Body of pancreas (tissue), 4 donors: ENCODE results near the gene DDO.

Source experiments
- POLR2A ChIP-seq, 3 donors: fragments of 450-650 bp; IDR thresholded peaks; one replicate each; pipeline ENCODE4 v1.6.1; 2016; ENCODE audit warnings: antibody characterized with exemption in 3 of 3, mild to moderate bottlenecking in 2 of 3
- TF ChIP-seq, protein P1 (sequence below), 7 experiments: fragments of 450-650 bp in 4 of 7; fragments of 200-600 bp in 3 of 7; sonication (generic) in 3 of 7; IDR thresholded peaks; one replicate each; pipeline ENCODE4 v1.5.1; 2016 to 2019; ENCODE audit warnings: antibody characterized with exemption in 7 of 7

DNA sequence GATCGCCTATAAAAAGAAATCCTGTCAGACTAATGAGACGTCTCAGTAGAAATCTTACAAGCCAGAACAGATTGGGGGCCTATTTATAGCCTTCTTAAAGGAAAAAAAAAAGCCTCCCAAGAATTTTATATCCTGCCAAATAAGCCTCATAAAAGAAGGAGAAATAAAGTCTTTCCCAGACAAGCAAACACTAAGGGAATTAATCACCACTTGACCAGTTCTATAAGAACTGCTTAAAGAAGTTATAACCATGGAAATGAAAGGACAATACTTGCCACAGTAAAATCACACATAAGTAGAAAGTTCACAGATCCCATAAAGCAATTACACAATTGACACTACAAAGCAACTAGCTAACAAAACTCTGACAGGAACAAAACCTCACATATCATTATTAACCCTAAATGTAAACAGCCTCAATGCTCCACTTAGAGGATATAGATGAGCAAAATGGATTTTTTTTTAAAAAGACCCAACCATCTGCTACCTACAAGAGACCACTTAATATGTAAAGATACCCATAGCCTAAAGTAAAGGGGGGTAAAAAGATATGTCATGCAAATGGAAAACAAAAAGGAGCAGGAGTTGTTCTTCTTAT is 47.6 kb upstream of the DDO start:
- TF ChIP-seq, protein P1, sequence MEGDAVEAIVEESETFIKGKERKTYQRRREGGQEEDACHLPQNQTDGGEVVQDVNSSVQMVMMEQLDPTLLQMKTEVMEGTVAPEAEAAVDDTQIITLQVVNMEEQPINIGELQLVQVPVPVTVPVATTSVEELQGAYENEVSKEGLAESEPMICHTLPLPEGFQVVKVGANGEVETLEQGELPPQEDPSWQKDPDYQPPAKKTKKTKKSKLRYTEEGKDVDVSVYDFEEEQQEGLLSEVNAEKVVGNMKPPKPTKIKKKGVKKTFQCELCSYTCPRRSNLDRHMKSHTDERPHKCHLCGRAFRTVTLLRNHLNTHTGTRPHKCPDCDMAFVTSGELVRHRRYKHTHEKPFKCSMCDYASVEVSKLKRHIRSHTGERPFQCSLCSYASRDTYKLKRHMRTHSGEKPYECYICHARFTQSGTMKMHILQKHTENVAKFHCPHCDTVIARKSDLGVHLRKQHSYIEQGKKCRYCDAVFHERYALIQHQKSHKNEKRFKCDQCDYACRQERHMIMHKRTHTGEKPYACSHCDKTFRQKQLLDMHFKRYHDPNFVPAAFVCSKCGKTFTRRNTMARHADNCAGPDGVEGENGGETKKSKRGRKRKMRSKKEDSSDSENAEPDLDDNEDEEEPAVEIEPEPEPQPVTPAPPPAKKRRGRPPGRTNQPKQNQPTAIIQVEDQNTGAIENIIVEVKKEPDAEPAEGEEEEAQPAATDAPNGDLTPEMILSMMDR (IDR thresholded peaks at IDR 0.05) = no peak
- no peak for TF ChIP-seq POLR2A (IDR thresholded peaks at IDR 0.05)
